SH-SY5Y (cell line): Measurements from ENCODE around the gene STX19.

Experiments
- GATA2 ChIP-seq: IDR thresholded peaks from 2 replicates; pipeline ENCODE4 v1.6.1; 2011; ENCODE audit warnings: mild to moderate bottlenecking, low read depth, low read length
- GATA3 ChIP-seq: IDR thresholded peaks from 2 replicates; pipeline ENCODE4 v1.6.1; 2011; ENCODE audit warnings: low read depth, mild to moderate bottlenecking, low read length, moderate library complexity

The STX19 gene

DNA sequence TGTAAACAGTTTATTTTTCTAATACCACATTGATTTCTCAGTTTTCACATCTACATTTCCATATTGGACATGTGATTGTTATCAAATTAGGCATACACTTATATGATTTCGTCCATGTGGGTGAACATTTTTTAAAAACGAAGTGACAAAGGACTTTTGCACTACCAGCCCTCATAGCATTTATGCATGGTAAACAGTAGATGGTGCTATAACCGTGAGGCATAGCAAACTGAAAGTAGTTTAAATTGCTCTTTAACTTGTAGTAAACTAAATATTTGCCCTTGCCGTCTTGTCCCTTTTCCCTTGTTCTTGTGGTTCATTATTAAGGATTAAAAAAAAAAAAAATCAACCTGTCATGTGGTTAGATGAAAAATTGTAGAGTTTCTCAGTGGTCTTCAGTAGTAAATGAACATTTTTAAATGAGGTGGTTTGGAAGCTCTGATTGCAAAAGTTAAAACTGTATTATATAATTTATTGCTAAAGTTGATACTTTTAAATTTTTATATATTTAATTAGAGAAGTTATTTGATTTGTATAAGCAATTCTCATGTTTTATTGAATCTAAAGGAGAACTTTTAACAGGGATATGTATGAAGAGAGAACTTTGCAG lies 24.0 kb downstream of the STX19 start:
- TF ChIP-seq GATA2 (no peak), GATA3 (no peak)

DNA sequence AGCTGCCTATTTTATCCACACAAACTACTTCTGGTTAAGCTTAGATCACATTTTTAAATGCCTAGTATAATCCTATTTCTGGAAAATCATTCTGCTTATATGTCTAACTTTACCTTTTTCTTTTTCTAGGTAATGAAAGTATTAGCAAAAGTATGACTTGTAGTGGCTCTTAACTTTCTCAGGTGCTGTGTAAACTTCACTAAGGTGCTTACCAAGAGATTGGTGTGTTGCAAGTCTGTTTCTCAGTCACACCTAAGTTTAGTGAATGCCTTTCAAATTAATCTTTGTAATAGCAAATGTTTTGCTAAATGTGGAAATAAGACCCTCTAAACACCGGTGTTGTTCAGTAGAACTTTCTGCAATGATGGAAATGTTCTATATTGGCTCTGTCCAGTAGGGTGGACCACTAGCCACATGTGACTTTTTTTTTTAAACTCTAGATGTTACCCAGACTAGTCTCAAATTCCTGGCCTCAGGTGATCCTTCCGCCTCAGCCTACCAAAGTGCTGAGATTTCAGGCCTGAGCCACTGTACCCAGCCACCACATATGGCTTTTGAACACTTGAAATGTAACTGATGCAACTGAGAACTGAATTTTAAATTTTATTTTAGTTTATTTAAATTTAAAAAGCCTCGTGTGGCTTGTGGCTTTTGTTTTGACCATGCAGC lies 26.4 kb downstream of the STX19 start:
- TF ChIP-seq GATA3 (no peak), GATA2 (no peak)

DNA sequence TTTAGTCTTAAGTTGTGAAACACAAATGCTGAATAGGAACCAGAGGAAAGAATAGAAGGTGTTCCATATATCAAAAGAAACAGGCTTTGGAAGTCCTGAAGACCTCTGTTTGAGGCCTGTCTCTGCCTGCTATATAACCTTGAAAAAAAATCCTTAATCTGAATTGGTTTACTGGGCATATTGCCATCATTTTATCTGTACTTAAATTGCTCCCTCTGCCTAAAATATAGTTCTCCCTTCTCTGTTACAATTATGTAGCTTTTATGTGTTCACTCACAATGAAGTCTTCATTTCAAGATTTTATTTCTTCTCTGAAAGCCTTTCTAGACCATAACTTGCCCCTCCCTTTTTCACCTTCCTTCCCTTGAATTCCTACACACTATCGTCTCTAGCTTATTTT lies 27.2 kb downstream of the STX19 start:
- TF ChIP-seq GATA2 (no peak), GATA3 (no peak)

DNA sequence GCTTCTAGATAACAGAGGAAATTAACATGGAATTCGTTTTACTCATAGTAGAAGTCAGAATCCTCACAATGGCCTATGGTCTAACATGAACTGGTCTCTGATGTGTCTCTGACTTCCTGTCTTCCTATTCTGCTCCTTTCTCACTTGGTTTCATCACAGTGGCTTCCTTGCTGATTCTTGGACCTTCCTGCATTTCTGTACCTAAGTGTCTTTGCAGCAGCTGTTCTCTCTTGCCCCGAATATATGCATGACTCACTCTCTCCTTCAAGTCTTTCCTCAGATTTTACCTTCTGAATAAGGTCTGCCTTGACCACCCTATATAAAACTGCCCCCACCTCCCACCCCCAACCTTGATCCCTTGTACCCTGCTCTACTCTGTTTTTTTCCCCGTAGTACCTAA lies 34.3 kb downstream of the STX19 start:
- TF ChIP-seq GATA2: no peak
- TF ChIP-seq GATA3: no peak

GRCh38 chr3:93992207-93992606 lies 36.2 kb downstream of the STX19 start:
- no peak for TF ChIP-seq GATA3

DNA sequence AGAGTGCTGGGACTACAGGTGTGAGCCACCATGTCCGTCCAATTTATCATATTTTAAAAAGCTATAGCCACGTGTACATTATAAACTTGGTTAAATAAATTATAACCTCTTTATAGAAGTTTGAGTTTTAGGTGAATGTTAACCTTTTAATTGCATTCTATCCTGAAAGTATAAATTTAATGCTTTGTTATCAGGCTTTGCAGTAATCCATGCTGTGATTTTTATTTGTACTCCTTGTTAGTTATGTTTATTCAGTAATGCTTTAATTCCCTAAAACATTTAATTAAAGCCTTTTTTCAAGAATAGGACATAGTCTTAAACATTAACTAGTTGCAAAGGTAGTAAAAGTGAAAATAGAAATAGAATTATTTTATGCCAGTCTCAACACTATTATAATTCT lies 36.8 kb downstream of the STX19 start:
- TF ChIP-seq GATA3 (no peak), GATA2 (no peak)

DNA sequence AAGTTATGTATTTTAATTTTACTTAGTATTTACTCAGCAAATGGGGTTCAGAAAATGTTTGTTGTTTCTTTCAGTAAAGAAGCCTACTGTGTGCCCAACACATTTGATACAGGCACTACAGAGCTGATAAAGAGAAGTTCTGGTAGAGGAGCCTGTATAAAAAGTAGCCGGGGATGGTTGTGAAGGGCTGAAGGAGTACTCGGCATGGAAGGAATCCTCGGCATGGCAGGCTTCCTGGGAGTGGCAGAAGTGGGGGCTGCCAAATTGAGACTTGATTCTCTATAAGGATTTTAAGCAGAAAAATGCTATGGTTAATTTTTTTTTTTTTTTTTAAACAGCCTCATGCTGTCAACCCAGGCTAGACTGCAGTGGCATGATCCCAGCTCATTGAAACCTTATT lies 39.2 kb downstream of the STX19 start:
- TF ChIP-seq GATA3 (no peak), GATA2 (no peak)

DNA sequence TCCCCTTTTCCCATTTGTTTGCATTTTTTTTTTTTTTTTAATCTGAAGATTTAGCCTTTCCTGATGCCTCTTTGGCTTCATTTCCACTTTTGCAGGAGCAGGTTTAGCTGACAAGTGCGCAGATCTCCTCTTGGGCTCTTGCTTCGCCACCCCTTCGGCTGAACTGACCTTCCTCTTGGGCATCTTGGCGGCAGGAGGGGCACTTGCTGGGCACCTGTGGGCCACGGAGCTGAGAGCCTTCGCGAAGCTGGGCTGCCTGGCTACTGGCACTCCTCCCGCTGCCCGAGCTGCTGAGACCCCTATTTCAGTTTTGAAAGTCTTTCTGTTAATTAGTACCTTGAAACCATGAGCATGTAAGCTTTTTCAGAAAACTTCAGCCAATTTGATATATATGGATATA lies 39.6 kb downstream of the STX19 start:
- TF ChIP-seq GATA2: no peak
- TF ChIP-seq GATA3: no peak

DNA sequence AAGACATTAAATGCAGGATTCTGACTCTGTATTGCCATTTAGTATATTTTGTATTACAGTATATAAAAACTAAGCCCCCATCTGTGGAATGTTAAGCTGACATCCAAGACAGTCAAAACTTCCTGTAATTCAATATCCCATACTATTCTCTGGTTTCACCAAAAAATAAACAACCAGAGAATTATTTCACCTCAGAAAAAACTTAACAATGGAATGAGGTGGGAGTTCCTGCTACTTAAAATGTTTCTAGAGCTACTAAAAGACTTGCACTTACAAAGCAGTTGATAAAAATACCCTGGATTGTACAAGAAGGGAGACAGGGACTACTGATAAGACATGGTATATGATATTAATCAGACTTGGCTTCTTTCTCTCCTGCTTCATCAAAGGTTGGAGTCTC lies 40.1 kb downstream of the STX19 start:
- TF ChIP-seq GATA2: no peak
- TF ChIP-seq GATA3: no peak

DNA sequence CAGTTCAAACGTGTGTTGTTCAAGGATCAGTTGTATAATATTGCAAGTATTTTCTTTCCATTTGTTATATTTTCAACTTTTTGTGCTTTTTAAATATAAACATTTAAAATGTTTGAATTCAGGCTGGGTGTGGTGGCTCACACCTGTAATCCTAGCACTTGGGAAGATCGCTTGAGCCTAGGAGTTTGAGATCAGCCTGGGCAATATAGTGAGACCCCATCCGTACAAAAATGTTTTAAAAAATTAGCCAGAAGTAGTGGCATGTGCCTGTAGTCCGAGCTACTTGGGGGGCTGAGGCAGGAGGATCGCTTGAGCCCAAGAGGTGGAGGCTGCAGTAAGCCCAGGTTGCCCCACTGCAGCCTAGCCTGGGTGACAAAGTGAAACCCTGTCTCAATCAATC lies 43.8 kb downstream of the STX19 start:
- TF ChIP-seq GATA2 (no peak), GATA3 (no peak)

DNA sequence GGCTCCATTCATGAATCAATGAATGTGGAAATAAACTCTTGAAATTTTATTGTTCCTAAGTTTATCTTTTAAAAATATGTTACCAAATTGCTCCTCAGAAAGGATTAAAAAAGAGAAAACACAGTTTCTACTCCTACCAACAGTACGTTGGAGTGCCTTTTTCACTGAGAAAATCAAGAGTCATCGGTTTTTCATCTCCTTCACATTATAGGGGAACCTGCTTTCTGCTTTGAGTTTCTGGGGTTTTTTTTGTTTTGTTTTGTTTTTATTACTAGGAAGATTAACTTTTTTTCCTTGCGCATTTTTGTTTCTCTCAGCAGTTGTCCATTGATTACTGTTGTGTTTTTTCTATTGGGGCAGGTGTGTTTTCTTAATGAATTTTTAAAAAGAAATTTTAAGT lies 45.0 kb downstream of the STX19 start:
- no peak for TF ChIP-seq GATA2
- no peak for TF ChIP-seq GATA3

DNA sequence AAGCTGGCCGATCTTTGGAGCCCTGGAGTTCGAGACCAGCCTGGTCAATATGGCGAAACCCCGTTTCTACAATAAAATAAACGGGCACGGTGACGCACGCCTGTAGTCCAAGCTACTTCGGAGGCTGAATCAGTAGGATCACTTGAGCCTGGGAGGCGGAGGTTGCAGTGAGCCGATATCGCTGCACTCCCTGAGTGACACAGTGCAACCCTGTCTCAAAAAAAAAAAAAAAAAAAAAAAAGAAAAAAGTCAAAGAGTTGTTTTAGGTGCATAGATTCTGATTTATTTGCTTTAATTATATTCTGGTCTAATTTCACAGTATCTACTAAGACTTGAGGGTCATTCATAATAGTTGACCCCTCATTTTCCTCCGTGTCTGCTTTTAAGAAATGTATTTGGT lies 46.7 kb downstream of the STX19 start:
- TF ChIP-seq GATA3 (no peak), GATA2 (no peak)

DNA sequence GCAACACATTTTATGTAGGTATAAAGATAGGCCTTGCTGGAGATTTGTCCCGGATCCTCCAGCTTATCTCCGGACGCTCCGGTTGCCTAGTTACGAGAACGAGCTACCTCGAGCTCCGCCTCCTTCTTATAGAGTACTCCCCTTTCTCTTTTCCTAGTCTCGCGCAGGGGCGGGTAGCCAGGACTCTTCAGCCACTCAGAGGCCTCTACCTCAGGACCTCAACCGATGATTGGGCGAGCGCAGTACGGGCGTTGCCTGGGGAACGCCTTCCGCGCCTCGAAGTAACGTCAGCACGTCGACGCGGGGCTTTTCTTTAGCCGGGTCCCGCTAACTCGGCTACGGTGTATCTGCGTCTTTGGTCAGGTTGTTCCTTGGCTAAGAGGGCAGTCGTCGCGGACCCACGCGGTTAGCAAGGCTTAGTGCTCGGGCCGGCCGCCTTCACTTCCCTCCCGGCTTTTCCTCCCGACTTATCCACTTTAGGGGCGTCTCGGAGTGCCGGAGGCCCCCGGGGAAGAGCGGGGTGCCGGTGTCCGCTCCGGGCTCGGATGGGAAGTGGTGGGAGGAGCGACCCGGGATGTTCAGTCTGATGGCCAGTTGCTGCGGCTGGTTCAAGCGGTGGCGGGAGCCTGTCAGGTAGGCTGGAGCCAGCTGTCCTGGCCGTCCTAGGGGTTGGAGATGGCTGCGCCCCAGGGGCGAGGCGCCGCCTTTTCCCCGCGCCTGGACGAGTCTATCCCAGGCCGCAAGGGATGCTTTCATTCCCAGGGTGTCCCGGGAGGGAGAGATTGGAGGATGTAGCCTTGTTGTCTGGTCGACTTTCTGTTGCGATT lies 48.3 kb downstream of the STX19 start, which contains the start of gene ARL13B:
TSS of gene ARL13B (plus strand) at position 306 of the 827 bp plus-strand sequence. CDS start at position 575, 269 bp downstream.
- TF ChIP-seq GATA3 (no peak), GATA2 (peak; percentile 85)

DNA sequence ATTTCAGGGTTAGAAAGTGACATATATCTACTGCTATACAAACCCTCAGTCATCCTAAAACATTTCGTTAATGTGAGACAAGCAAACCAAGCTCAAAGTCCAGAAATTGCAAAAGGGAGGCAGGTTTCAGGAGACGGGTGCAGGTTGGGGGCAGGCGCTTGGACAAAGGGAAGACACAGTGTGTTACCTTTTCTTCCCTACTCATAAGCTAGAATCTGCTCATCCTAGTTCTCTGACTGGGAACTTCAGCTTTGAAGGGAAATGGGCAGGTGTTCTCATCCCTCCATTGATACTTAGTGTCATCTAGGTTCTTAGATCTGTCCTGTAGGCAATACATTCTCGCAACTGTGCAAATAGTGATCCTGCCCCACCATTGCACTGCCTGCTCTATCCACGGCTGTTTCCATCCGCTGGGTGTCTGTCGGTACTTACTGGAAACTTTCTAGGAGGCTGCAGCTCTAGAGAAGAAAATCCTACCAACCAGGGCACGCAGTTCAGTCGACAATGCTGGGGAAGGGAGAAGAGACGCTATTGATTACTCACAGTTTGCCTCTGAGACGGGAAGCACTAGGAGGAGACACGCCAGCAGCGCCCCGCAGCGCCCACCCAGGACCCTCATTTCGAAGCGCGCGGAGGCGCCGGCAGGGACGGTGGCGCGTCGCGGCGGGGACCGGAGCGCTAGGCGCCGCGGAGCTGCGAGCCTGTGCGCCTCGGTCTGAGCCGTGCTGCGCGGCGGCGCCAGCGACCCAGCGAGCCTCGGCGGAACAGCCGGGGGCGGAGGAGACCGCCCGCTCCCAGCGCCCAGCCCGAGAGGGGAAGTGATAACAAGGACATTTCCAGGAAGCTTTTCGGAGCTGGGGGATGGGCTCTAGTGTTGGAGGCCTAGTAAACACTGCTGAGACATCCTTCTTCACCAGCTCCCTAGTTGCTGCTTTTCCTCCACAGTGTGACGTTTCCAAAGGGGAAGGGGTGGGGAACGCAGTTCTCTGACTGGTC lies 55.0 kb downstream of the STX19 start, which contains the start of gene PROS1:
TSS of gene PROS1 (minus strand) at position 766 of the 996 bp plus-strand sequence. CDS start at position 619, 147 bp downstream.
- peak; percentile 29; the same call in 1 of the 2 replicates for TF ChIP-seq GATA2
- no peak for TF ChIP-seq GATA3

- TF ChIP-seq GATA3: no peak
- no peak for TF ChIP-seq GATA2
Observed at GRCh38 chr3:93969997-93970396, 58.4 kb downstream of the STX19 start.

DNA sequence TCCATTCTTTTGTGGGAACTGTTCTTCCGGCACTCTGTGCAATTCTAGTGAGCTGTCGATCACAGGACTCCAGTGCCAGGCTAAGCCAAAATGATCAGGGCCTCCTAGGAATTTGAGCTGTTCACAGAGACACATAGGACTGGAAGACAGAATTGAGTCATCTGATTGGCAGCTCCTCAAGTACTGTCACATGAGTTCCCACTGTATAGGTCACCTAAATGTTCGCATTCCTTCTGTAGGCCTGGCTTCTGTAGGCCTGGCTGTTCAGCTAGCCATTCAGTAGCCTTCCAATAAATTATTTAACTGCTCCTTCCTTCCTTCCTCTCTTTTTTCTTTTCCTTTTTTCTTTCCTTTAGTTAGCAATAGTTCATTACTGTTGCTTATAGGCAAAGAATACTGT lies 59.0 kb downstream of the STX19 start:
- no peak for TF ChIP-seq GATA2
- no peak for TF ChIP-seq GATA3
